Measurements from ENCODE around the gene AMDHD2.

Gene AMDHD2

DNA sequence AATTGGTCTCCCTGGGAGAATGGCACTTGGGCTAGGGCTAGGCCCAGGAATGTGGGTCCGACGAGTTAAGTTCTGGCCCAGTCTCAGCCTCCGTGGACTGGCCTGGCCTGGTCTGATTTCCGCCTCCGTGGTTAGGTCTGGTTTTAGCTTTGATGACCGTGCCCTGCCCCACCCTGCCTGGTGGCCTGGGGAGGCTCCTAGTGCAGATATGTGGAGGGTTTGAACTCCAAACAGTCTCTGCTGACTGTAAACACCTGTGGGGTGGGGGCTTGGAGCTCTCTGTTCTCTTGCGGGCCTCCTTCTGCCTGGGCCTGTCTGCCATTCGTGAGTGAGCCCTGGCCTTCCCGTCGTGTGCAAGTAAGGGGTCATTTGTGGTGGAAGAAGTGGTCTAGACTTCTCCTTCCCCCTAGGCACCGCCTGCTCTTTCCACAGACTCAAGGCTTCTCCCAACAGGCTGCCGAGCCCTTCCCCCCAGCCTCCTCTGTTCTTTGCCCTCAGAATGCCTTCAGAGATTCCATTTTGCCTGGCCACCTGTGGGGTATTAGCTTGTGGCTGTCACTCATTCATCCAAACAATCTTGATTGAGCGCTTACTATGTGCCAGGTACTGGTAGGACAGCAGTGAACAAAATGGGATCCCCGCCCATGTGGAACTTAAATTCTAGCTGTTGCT, 4.9 kb upstream of the AMDHD2 start:
- no peak for DNase-seq

DNA sequence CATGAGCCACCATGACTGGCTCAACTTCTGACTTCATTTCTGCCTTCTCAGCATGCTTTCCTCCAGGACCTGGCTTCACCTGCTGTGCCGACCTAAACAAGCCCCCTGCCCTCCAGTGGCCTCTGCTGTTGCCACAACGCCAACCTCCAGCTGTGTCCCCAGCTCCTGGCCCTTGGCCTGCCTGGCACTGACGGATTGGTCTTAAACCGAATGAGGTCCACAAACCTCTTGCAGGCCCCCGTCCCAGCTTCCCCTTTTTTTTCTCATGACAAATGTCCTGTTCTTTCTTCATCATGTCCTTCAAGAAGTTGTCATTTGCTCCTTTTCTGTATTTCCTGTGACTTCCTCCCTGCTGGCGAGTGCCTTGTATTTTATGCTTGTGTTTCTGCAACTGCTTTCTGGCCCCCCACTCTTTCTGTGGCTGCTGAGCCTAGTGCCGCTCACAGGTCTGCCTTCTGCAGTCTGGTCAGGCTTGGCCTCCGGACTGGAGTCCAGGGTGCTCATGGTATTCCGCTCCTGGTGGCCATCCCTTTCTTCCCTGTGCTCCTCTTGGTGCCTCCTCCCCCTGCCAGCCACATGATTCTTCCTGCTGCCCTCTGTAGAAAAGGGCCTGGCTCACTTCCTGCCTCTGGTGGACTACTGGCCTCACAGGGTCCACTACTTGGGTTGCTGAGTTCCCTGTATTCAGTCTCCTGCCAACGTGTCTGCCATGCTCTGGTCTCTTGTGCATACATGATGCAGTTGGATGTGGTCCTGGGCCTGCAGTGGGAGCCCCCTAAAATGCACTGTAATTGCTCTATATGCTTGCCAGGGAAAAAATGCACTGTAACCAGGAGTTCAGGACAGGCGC, 3.6 kb upstream of the AMDHD2 start:
- DNase-seq, result peak in 4 of 58 donors; percentile 19 to 32 (median 23)

DNA sequence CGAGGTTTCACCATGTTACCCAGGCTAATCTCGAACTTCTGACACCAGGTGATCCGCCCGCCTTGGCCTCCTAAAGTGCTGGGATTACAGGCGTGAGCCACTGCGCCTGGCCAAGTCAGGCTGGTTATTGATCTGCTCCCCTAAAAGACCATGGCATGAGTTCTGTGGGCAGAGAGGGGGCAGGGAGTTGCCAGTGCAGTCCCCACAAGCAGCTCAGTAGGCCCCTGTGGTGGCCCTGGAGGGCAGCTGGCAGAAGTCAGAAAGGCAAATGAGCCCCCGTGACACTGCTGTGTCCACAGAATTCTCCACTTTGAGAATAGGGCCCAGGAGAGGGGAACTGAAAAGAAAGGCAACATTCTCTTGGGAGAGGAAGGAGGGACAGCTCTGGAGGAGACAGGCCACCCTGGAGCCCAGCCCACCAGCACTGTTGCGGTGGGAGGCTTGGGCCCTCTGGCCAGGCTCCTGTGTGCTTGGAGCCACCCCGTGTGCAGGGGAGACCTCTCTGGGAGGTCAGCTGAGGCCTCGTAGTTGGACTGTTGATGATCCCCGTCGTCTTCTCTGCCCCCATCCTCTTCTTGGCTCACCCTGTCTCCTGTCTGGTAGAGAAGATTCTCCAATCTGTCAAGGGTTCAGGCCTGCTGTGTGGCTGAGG, 2.1 kb upstream of the AMDHD2 start:
- DNase-seq, result no peak

DNA sequence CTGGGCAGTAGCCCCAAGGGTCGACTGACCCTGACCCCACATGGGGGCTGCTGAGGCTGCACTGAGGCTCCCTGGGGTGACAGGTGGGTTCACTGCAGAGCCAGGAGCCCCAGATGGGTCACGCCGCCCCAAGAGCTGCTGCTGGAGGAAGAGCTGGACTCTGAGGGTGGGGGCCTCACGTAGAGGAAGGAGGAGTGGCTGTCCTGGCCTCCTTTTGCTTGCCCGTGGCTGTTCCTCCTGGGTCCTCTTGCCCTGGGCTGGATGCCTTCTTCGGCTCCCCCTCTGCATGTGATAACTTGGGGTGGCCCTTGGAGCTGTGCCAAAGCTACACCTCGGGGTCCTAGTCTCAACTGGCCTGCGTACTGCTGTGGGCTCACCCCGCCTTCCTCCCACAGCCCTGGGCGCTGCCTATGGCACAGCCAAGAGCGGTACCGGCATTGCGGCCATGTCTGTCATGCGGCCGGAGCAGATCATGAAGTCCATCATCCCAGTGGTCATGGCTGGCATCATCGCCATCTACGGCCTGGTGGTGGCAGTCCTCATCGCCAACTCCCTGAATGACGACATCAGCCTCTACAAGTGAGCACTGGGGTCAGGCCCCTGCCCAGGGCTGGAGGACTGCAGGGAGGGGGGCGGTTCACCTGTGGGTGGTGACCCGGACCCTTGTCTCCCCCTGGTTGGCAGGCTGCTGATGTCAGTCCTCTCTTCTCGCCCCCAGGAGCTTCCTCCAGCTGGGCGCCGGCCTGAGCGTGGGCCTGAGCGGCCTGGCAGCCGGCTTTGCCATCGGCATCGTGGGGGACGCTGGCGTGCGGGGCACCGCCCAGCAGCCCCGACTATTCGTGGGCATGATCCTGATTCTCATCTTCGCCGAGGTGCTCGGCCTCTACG, 1.1 kb upstream of the AMDHD2 start:
- DNase-seq, result no peak

DNA sequence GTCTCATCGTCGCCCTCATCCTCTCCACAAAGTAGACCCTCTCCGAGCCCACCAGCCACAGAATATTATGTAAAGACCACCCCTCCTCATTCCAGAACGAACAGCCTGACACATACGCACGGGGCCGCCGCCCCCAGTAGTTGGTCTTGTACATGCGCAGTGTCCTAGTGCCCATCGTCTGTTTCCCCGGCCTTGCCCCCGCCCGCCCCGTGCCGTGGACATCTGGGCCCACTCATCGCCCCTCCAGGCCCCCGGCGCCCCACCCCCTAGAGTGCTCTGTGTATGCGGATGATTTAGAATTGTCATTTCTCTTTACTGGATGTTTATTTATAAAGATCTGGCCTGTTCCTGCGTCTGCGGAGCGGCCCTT, 475 bp upstream of the AMDHD2 start:
- DNase-seq, result peak in 1 of 58 donors; percentile 35

DNA sequence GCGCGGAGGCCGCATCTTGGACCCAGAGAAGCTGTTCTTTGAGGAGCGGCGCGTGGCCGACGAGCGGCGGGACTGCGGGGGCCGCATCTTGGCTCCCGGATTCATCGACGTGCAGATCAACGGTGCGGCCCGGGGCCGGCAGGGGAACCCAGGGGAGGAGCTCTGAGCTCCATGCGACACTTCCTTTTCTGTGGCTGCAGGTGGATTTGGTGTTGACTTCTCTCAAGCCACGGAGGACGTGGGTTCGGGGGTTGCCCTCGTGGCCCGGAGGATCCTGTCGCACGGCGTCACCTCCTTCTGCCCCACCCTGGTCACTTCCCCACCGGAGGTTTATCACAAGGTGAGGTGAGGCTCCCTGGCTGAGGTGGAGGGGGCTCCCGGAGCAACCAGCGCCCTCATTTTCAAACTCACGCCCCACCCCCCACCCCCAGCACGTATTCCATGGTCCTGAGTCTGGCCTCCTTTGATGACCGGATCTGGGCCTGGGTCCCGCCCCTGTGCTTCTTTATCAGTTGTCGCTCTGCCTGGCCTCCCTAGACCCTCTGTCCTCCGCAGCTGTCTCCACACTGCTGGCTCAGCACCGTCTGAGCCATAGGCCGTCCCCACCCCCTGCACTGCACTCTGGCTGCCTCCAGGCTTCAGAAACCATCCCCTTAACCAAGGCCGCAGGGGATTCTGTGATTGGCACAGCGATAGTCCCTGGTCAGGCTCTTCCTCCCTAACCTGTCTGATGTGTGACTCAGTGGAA, 787 bp downstream of the AMDHD2 start:
- DNase-seq, result no peak

DNA sequence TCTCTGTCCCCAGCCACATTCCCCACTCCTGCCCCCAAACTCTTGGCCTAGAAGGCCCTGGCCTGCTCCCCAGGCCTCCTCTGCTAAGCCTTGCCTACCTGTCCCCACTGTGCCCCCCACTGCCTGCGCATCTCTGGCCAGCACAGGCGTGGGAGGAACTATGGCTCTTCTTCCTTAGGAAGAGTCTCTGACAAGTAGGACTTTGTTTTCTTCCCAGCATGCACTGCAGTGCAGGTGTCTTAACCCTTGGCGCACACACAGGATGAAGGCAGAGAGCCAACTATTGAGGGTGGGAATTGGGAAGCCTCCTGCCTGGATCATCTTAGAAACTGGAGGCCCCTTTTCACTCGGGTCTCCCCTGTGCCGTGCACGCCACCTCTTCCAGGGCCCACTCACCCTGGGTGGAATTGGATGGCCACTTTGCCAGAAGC, 3.6 kb downstream of the AMDHD2 start:
- DNase-seq, result no peak

DNA sequence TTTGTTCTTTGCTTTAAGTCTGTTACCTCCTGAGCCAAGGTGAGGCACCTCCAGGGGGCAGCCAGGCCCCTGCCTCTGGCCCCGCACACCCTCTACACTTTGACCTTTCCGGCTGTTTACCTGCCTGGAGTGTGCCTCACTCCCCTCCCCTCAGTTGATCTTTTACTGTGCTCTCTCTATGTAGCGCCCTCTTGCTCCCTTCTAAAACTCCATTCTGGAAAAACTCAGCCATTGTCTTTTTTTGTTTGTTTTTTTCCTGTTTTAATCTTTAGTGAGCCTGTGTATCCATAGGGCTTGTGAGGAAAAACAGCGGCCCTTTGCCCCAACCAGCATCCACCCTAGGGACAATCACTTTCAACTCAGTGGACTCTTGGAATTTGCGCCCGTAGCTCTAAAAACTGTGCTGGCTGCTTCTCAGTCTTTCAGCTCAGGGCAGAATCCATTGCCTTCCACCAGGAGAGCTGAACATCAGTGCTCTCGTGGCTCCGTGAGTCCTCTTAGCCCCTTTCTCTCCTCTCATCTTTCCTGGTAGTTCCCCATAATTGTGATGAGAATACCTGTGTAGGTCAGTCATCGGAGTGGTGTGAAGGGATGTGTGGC, 4.3 kb downstream of the AMDHD2 start:
- DNase-seq, result no peak

DNA sequence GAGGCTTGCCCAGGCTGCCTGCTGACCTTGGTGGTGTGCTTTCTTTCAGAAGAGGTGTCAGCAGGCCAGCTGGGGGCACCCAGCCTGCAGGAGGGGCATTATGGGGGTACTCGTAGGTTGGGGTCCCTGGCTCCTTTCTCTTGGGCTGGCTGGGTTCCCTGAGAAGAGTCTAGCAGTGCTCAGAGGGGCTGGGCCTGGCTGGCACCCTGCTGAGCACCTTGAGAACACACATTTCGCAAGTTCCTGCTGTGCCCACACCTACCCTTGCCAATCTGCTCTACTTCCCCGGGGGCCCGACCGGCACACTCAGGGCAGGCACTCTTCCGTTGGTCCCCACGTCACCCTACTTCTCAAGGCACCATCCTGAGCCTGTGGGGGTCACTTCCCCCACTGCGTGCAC, 6.0 kb downstream of the AMDHD2 start:
- no peak for DNase-seq

DNA sequence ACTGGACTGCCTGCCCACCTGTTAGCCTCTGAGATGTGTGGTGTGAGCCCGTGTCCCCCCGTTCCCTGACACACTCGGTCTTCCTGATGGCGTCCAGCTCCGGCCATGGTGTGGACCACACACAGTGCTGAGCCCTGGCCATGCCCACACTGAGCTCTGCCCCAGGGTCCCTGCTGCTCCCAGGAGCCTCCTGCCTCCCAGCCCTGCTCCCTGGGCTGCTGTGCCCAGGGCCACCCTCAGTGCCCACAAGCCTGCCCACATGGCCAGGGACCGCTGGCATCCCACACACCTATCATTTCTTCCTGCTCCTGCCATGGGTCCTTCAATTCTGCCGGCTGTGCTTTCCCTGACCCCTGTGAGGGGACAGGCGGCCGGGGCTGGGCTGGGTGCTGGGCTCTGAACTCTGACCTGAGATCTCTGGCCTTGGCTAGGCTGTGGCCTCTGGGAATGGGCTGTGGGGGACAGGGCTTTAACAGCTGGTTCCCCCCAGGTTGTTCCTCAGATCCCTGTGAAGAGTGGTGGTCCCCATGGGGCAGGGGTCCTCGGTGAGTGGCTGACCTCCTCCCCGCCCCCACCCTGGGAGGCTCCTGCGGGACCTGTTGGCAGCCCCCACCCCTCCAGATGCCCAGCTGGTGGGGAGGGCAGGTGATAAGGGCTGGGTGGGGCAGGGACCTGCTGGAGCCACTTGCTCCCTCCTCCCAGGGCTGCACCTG, 7.1 kb downstream of the AMDHD2 start:
- DNase-seq, result no peak

DNA sequence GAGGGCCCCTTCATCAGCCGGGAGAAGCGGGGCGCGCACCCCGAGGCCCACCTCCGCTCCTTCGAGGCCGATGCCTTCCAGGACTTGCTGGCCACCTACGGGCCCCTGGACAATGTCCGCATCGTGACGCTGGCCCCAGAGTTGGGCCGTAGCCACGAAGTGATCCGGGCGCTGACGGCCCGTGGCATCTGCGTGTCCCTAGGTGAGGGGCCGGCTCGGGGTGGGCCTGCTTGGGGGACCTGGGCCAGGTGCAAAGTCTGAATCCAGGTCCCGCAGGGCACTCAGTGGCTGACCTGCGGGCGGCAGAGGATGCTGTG, 7.6 kb downstream of the AMDHD2 start:
- DNase-seq, result no peak

DNA sequence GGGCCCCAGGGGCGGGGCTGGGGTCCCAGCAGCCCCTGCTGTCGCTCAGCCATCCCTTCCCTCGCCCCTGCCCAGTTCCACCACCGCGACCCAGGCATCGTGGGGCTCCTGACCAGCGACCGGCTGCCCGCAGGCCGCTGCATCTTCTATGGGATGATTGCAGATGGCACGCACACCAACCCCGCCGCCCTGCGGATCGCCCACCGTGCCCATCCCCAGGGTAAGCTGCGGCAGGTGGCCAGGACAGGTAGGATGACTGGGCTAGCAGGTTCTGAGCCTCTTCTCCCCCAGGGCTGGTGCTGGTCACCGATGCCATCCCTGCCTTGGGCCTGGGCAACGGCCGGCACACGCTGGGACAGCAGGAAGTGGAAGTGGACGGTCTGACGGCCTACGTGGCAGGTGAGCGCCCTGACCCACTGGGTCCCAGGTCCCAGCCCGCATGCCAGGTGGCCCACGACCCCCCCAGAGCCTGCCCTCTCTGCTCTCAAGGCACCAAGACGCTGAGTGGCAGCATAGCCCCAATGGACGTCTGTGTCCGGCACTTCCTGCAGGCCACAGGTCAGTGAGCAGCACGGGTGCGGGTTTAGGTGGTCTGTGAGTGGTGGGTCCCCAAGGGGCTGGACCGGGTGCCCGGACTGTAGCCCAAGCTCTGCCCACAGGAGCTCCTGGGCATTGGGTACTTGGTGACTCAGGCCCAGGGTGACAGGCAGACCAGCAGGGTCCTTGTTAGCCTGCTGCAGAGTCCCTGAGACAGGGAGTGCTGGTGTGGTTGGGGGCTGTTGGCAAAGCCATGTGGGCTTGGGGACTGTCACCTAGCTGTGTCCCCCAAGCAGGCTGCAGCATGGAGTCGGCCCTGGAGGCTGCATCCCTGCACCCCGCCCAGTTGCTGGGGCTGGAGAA, 8.2 kb downstream of the AMDHD2 start:
- DNase-seq, result no peak

DNA sequence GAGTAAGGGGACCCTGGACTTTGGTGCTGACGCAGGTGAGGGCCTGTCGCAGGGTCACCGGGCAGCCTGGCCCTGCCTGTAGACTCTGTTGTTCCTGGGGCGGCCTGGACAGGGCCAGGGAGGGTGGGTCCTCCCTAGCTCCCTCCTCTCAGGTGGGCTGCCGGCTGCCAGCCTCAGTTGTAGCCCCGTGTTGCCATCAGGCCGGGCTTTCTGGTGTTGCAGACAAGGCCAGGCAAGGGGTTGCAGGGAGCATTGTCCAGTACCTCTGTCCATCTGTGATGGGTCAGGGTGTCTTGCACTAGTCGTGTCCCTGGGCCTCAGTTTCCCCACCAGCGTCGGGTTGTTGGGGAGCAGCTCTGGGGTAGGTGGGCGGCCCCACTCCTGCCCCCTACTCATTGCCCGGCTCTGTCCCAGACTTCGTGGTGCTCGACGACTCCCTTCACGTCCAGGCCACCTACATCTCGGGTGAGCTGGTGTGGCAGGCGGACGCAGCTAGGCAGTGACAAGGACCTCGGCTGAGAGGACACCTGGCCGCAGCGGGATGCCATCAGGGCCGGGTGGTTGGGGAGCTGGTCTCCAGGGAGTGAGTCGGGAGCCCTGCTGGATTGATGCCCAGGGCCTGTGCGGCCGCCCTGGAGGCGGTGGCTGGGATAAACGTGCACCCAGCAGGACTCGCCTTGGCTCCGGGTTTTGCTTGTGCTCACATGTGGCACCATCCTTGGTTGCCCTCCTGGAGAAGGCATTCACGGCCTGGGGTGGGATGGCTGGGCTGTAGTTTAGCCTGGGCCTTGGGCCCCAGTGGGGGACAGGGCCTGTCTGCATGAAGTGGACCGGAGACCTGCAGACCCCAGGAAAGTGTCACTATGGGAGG, 9.1 kb downstream of the AMDHD2 start:
- DNase-seq, result no peak

DNA sequence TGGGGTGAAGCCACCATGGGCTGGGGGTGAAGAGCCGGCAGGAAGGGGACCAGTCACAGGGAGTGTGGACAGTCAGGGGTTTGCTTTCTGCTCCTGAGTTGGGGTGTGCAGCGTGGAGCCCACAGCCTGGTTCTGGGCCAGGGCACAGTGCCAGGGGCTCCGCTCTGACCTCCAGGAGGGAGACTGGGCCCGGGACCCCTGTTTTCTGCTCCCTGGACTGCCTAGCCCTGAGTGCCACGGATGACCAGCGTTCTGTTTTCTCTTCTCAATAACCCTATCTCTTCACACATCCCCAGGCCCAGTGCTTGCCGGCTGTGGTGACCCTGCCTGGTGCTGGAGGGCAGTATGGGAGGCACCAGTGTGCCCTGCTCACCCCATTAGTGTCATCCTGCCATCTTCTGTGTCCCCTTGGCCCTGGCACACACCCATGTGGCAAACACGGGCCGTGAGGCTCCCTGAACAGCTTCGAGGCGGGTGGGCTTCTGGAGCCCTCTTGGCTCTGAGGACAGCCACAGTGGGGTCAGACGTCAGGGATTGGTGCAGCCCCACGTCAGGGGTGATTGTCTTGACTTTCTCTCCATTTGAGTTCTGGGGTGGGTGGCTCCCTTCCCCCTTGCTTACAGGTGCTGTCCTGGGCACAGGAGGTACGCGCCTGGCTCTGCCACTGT, 9.9 kb downstream of the AMDHD2 start:
- no peak for DNase-seq

DNA sequence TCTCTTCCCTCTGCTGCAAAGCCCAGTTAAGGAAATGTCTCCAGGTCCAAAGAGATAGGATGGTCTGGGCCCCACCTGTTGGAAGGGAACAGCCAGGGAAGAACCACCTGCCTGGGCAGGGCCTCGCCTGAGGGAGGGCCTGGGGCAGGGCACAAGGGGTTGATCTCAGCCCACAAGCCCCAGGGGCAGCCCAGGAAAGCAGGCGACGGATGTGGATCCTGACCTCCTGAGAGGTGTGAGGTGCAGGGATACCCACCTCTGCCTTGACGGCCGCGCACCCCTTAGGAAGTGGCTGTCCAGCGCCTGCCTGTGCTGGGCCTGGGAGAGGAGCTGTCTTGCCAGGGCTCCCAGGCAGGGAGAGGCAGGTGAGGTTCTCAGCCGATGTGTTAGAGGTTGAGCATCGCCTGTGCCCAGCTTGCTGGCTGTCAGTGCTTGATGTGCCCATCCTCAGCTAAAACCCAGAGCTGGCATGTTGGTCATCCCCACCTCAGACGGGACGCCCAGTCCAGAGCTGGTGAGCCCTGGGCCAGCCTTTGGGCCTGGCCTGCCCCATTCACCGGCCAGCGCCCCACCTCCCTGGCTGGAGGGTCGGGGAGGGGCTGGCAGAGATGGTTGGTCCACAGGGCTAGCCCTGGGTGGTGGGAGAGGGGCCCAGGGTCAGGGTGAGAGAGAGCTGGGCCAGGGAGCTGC, 10.6 kb downstream of the AMDHD2 start:
- no peak for DNase-seq

DNA sequence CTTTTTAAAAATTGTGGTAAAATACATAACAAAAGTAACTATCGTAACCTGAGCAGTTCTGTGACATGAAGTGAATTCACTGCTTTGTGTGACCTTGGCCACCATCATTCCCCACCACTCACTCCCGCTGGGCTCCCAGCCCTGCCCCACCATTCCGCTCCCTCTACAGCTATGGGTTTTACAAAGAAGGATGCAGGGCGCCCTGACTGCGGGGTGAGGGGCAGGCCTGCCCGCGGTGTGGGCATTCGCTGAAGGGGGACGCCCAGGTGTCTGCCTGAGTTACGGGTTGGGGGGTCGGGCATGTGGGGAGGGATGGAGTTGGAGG, 11.2 kb downstream of the AMDHD2 start, which contains the start of gene CEMP1:
CEMP1 (minus strand) TSS at position 38 of the 325 bp plus-strand sequence. CDS start 335 bp downstream, outside the sequence.
- peak in 2 of 58 donors; percentile 67 to 69 for DNase-seq

Measured in anterior cingulate cortex (tissue), 58 donors.